Hepatocyte (in vitro differentiated cells): Measurements from ENCODE around the gene VMP1. TPM values are rescaled to one million over a fixed set of nuclear protein-coding genes. Genes with fewer than 3 reads are reported as not detected.

Source experiments
- DNase-seq: peaks from one replicate; pipeline ENCODE4 v3.0.0-alpha.2; 2016; ENCODE audit warnings: low spot score
- H2AFZ ChIP-seq: fragments of 200-600 bp; sonication (generic); 2 replicates; pipeline ENCODE4 v1.6.0; 2016; ENCODE audit warnings: antibody characterized with exemption, mild to moderate bottlenecking
- H3K27ac ChIP-seq: fragments of 200-600 bp; sonication (generic); 2 replicates; pipeline ENCODE4 v1.5.1; 2016; ENCODE audit warnings: mild to moderate bottlenecking
- H3K27me3 ChIP-seq: fragments of 200-600 bp; sonication (generic); 2 replicates; pipeline ENCODE4 v1.6.1; 2016
- H3K36me3 ChIP-seq: fragments of 200-600 bp; sonication (generic); replicated peaks from 2 replicates; pipeline ENCODE4 v1.5.1; 2016; ENCODE audit warnings: low read depth; ENCODE audit not compliant: insufficient read depth
- H3K4me1 ChIP-seq: fragments of 200-600 bp; sonication (generic); 2 replicates; pipeline ENCODE4 v1.5.1; 2016; ENCODE audit warnings: mild to moderate bottlenecking, moderate library complexity; ENCODE audit not compliant: insufficient read depth
- H3K4me2 ChIP-seq: fragments of 200-600 bp; sonication (generic); 2 replicates; pipeline ENCODE4 v1.6.0; 2016
- H3K4me3 ChIP-seq: fragments of 200-600 bp; sonication (generic); 2 replicates; pipeline ENCODE4 v1.5.1; 2016; ENCODE audit warnings: mild to moderate bottlenecking
- H3K79me2 ChIP-seq: fragments of 200-600 bp; sonication (generic); 2 replicates; pipeline ENCODE4 v1.6.0; 2017; ENCODE audit warnings: mild to moderate bottlenecking
- H3K9me2 ChIP-seq: fragments of 200-600 bp; sonication (generic); replicated peaks from 2 replicates; pipeline ENCODE4 v1.6.0; 2017; ENCODE audit warnings: mild to moderate bottlenecking; ENCODE audit not compliant: insufficient read depth
- H3K9me3 ChIP-seq: fragments of 200-600 bp; sonication (generic); 2 replicates; pipeline ENCODE4 v1.5.1; 2016; ENCODE audit warnings: low read depth, mild to moderate bottlenecking
- H4K20me1 ChIP-seq: fragments of 200-600 bp; sonication (generic); 2 replicates; pipeline ENCODE4 v1.6.0; 2016; ENCODE audit warnings: mild to moderate bottlenecking; ENCODE audit not compliant: insufficient read depth, poor library complexity, severe bottlenecking
- EZH2 ChIP-seq: fragments of 200-600 bp; sonication (generic); IDR thresholded peaks from 2 replicates; pipeline ENCODE4 v1.6.1; 2016; ENCODE audit warnings: antibody characterized with exemption, mild to moderate bottlenecking, borderline replicate concordance
- EZH2phosphoT487 ChIP-seq: fragments of 200-600 bp; sonication (generic); IDR thresholded peaks from one replicate; pipeline ENCODE4 v1.6.1; 2018; ENCODE audit warnings: antibody characterized with exemption, mild to moderate bottlenecking, low read depth, moderate library complexity; ENCODE audit not compliant: unreplicated experiment, severe bottlenecking
- WGBS: methylation state at CpG from one replicate; pipeline ENCODE4 v1.1.6; 2016; ENCODE audit warnings: low lambda C conversion rate; ENCODE audit errors: missing lambda C conversion rate; 5-methylcytosine and 5-hydroxymethylcytosine counted together
- polyA plus RNA-seq: library from polyadenylated mRNA; unstranded; fragments of >200 nt; fragmentation: Nextera tagmentation; extraction: Ambion mirVana; gene quantifications from 2 replicates; pipeline ENCODE4 v1.2.1, GENCODE V29; 2016
- total RNA-seq: library from RNA; depleted of rRNA; stranded (reverse); fragments of >200 nt; gene quantifications from 2 replicates; pipeline ENCODE4 v1.2.3, GENCODE V29; 2014
- TF ChIP-seq, protein P1 (sequence below): fragments of 200-600 bp; sonication (generic); IDR thresholded peaks from 2 replicates; pipeline ENCODE4 v1.5.1; 2016; ENCODE audit warnings: antibody characterized with exemption, mild to moderate bottlenecking; ENCODE audit not compliant: poor library complexity

Gene VMP1
- total and polyA plus RNA-seq, 2 experiments from 2014 or later: 139 to 479 TPM

DNA sequence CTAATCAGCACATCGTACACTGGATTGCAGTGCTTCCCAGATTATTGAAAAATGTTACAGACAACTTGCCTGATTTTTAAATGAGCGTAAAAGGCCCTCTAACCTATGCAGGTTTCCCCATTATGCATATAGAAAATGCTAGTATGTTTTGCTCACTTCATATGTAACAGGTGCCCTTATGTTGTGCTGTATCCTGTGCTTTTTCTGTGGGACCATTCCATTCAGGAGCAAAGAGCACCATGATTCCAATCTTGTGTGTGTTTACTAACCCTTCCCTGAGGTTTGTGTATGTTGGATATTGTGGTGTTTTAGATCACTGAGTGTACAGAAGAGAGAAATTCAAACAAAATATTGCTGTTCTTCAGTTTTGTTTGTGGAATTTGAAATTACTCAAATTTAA lies 13.1 kb upstream of the VMP1 start:
- no peak overlapping the region for H3K4me2 ChIP-seq
- no peak for DNase-seq
- no peaks in the 10 kb centered on the region for H3K9me2 ChIP-seq
- H3K79me2 ChIP-seq: peaks cover 78% of the 10 kb centered on the region
- H4K20me1 ChIP-seq: peaks cover 29% of the 10 kb centered on the region
- no peaks in the 10 kb centered on the region for H3K36me3 ChIP-seq
- WGBS: 95% methylated on average over 2 of the region's 2 CpGs
- no peak overlapping the region for H2AFZ ChIP-seq
- no peaks in the 10 kb centered on the region for H3K4me1 ChIP-seq
- TF ChIP-seq, protein P1, sequence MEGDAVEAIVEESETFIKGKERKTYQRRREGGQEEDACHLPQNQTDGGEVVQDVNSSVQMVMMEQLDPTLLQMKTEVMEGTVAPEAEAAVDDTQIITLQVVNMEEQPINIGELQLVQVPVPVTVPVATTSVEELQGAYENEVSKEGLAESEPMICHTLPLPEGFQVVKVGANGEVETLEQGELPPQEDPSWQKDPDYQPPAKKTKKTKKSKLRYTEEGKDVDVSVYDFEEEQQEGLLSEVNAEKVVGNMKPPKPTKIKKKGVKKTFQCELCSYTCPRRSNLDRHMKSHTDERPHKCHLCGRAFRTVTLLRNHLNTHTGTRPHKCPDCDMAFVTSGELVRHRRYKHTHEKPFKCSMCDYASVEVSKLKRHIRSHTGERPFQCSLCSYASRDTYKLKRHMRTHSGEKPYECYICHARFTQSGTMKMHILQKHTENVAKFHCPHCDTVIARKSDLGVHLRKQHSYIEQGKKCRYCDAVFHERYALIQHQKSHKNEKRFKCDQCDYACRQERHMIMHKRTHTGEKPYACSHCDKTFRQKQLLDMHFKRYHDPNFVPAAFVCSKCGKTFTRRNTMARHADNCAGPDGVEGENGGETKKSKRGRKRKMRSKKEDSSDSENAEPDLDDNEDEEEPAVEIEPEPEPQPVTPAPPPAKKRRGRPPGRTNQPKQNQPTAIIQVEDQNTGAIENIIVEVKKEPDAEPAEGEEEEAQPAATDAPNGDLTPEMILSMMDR: no peak
- TF ChIP-seq EZH2: no peak
- no peak for TF ChIP-seq EZH2phosphoT487
- H3K9me3 ChIP-seq: no peaks in the 10 kb centered on the region
- H3K27me3 ChIP-seq: no peaks in the 10 kb centered on the region
- H3K27ac ChIP-seq: no peak overlapping the region
- H3K4me3 ChIP-seq: no peak overlapping the region

DNA sequence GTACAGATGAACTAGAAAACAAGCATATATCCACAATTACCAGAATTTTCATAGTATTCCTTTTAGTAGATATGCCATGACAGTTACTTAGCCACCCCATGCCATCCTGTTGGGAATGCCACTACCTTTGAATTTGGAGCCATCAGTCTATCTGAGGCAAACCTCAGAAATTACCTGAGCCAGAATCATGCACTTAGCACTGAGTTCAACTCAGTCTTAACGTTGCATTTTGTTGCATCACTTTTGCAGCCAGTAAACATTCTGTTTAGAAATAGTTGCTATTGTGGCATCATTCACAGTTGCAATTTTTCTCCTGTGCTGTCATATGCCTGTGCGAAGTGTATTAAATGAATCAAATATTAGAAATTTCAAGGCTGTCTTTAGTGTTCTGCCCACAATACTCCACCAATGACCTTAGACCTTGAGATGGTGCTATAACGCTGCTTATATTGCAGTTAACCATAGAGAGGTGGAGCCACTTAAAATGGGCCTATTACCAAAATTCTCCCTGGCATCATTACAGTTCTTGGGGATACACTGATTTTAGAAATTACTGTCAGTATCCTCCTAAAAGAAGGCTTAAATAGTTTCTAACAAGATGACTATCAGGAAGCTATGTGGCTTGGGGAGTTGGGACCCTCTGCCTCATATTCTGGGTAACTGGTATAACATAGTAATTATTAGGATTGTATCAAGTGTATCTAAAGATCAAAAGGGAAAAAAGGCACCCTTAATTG lies 11.3 kb upstream of the VMP1 start:
- Histone ChIP-seq H3K4me3 (no peak overlapping the region), H3K4me2 (no peak overlapping the region), H3K36me3 (no peaks in the 10 kb centered on the region), H2AFZ (no peak overlapping the region), H3K79me2 (peaks cover 81% of the 10 kb centered on the region), H3K27ac (peak overlapping the region; percentile 36), H3K9me3 (no peaks in the 10 kb centered on the region), H4K20me1 (peaks cover 37% of the 10 kb centered on the region), H3K9me2 (no peaks in the 10 kb centered on the region), H3K4me1 (no peaks in the 10 kb centered on the region), H3K27me3 (no peaks in the 10 kb centered on the region)
- 85% methylated on average over 3 of the region's 3 CpGs for WGBS
- DNase-seq: no peak
- no peak for TF ChIP-seq EZH2phosphoT487
- TF ChIP-seq, protein P1: no peak
- TF ChIP-seq EZH2: no peak

DNA sequence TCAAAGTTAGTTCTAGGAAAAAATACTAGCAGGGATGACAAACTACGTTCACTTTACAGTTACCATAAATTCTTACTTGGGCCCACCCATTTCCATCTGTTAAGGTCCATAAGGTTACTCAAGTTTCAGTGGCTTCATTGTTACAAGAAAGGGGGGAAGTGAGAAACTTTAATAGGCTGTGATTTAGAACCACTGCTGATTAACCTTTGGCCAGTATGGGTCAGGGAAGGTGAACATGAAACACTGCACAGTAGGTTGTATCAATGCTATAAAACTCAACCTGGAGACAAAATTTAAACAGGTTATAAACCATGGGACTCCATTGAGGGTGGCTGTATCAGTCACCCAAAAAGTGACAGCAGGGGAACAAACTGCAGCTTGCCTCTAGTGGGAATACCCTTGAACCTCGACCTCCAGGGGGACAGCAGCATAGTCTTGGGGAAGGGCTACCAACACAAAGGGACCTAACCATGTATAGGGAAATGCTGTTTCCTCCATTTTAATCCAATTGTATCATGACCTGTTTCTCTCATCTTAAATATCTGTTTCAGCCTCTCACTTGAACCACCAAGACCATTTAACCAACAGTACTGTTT lies 10.7 kb upstream of the VMP1 start:
- no peaks in the 10 kb centered on the region for H3K4me1 ChIP-seq
- H2AFZ ChIP-seq: no peak overlapping the region
- H3K79me2 ChIP-seq: peaks cover 84% of the 10 kb centered on the region
- no peak overlapping the region for H3K4me3 ChIP-seq
- H3K27ac ChIP-seq: peak overlapping the region; percentile 36
- TF ChIP-seq EZH2: no peak
- TF ChIP-seq EZH2phosphoT487: no peak
- TF ChIP-seq, protein P1: no peak
- DNase-seq: no peak
- no peaks in the 10 kb centered on the region for H3K27me3 ChIP-seq
- no peak overlapping the region for H3K4me2 ChIP-seq
- no peaks in the 10 kb centered on the region for H3K36me3 ChIP-seq
- no peaks in the 10 kb centered on the region for H3K9me2 ChIP-seq
- H3K9me3 ChIP-seq: no peaks in the 10 kb centered on the region
- peaks cover 37% of the 10 kb centered on the region for H4K20me1 ChIP-seq
- WGBS: 84% methylated on average over 2 of the region's 2 CpGs
